DOHH2 (cell line): ENCODE measurements around the gene SETDB1.

ENCODE experiments used
- H3F3A ChIP-seq: fragments of 200-600 bp; sonication (generic), shearing (Covaris generic); 2 replicates; pipeline ENCODE4 v1.6.0; 2016; ENCODE audit warnings: antibody characterized with exemption, mild to moderate bottlenecking; ENCODE audit not compliant: control insufficient read depth, insufficient read depth
- H3K27ac ChIP-seq: fragments of 200-600 bp; sonication (generic); 2 replicates; pipeline ENCODE4 v1.5.1; 2014; ENCODE audit warnings: low read depth, mild to moderate bottlenecking, low read length, moderate library complexity
- H3K27me3 ChIP-seq: fragments of 200-600 bp; sonication (generic); 2 replicates; pipeline ENCODE4 v1.6.1; 2014; ENCODE audit warnings: mild to moderate bottlenecking, low read length, mixed read lengths; ENCODE audit not compliant: control insufficient read depth
- H3K36me3 ChIP-seq: fragments of 200-600 bp; sonication (generic); 2 replicates; pipeline ENCODE4 v1.6.1; 2014; ENCODE audit warnings: mild to moderate bottlenecking, low read length, moderate library complexity, mixed read lengths; ENCODE audit not compliant: control insufficient read depth
- H3K4me1 ChIP-seq: fragments of 200-600 bp; sonication (generic); 2 replicates; pipeline ENCODE4 v1.6.1; 2014; ENCODE audit warnings: mild to moderate bottlenecking, low read length, mixed read lengths; ENCODE audit not compliant: control insufficient read depth
- H3K4me2 ChIP-seq: fragments of 200-600 bp; sonication (generic); 2 replicates; pipeline ENCODE4 v1.6.0; 2014; ENCODE audit warnings: mild to moderate bottlenecking, low read length, moderate library complexity
- H3K4me3 ChIP-seq: fragments of 200-600 bp; sonication (generic); 2 replicates; pipeline ENCODE4 v1.5.1; 2014; ENCODE audit warnings: mild to moderate bottlenecking, low read length, mixed read lengths
- H3K79me2 ChIP-seq: fragments of 200-600 bp; sonication (generic); 2 replicates; pipeline ENCODE4 v1.6.1; 2014; ENCODE audit warnings: mild to moderate bottlenecking, low read length, mixed read lengths; ENCODE audit not compliant: control insufficient read depth
- H3K9me2 ChIP-seq: fragments of 200-600 bp; sonication (generic); replicated peaks from 2 replicates; pipeline ENCODE4 v1.6.1; 2014; ENCODE audit warnings: mild to moderate bottlenecking, low read length, mixed read lengths; ENCODE audit not compliant: control insufficient read depth
- H3K9me3 ChIP-seq: fragments of 200-600 bp; sonication (generic); 2 replicates; pipeline ENCODE4 v1.6.1; 2014; ENCODE audit warnings: antibody characterized with exemption, low read length, mixed read lengths; ENCODE audit not compliant: control insufficient read depth, insufficient read depth
- H4K20me1 ChIP-seq: fragments of 200-600 bp; sonication (generic); 2 replicates; pipeline ENCODE4 v1.6.0; 2014; ENCODE audit warnings: low read depth, mild to moderate bottlenecking, antibody characterized with exemption, low read length, moderate library complexity; ENCODE audit not compliant: control insufficient read depth, insufficient read depth
- CTCF ChIP-seq: fragments of 200-600 bp; sonication (generic); IDR thresholded peaks from one replicate; pipeline ENCODE4 v1.5.1; 2014; ENCODE audit warnings: antibody characterized with exemption, mild to moderate bottlenecking, low read depth, low read length; ENCODE audit not compliant: poor library complexity, severe bottlenecking
- EZH2phosphoT487 ChIP-seq: fragments of 200-600 bp; sonication (generic); IDR thresholded peaks from 2 replicates; pipeline ENCODE4 v1.6.1; 2017; ENCODE audit warnings: borderline replicate concordance, mild to moderate bottlenecking, antibody characterized with exemption, low read length, moderate library complexity, mixed read lengths

Gene SETDB1

DNA sequence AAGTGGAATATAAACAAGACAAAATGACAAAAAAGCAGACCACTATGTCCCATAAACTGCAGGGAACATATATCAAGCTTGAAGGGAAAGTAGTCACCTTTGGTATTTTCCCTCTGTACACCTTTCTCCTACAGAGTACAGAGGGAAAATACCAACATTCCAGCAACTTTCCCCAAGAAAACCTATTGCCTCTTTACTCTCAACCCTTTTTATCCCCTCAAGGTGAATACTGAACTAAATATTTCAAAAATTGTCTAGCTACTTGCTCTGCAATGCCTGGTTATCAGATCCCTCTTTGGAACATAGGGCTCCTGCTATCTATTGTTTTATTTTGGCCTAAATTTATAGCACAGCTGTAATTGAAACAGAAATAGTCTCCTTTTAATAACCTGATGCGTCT, 23.4 kb upstream of the SETDB1 start:
- H3K9me3 ChIP-seq: no peaks in the 10 kb centered on the region
- no peaks in the 10 kb centered on the region for H3K79me2 ChIP-seq
- no peaks in the 10 kb centered on the region for H3K27me3 ChIP-seq
- no peak overlapping the region for H3K27ac ChIP-seq
- H3K4me1 ChIP-seq: no peaks in the 10 kb centered on the region
- no peaks in the 10 kb centered on the region for H3F3A ChIP-seq
- no peaks in the 10 kb centered on the region for H3K9me2 ChIP-seq
- no peak overlapping the region for H3K4me2 ChIP-seq
- no peaks in the 10 kb centered on the region for H4K20me1 ChIP-seq
- TF ChIP-seq CTCF (no peak), EZH2phosphoT487 (no peak)
- H3K4me3 ChIP-seq: no peak overlapping the region
- no peaks in the 10 kb centered on the region for H3K36me3 ChIP-seq

DNA sequence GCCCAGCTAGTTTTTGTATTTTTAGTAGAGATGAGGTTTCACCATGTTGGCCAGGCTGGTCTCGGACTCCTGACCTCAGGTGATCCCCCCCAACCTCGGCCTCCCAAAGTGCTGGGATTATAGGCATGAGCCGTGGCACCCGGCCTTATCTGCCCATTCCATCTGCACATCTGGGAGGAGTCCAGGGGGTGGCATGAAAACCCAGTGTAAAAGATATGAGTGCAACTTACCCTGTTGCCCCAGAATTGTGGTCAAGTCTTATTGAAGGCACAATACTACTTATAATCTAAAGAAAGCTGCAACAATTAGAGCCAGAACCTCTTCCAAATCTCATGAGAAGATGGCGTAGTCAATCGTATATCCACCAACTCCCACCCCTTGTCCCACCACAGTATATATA, 20.9 kb upstream of the SETDB1 start:
- H3K36me3 ChIP-seq: no peaks in the 10 kb centered on the region
- TF ChIP-seq CTCF: no peak
- no peak for TF ChIP-seq EZH2phosphoT487
- H3K4me3 ChIP-seq: no peak overlapping the region
- H3K9me2 ChIP-seq: no peaks in the 10 kb centered on the region
- no peaks in the 10 kb centered on the region for H4K20me1 ChIP-seq
- H3K27ac ChIP-seq: no peak overlapping the region
- no peaks in the 10 kb centered on the region for H3K79me2 ChIP-seq
- H3F3A ChIP-seq: no peaks in the 10 kb centered on the region
- no peak overlapping the region for H3K4me2 ChIP-seq
- H3K27me3 ChIP-seq: no peaks in the 10 kb centered on the region
- H3K9me3 ChIP-seq: no peaks in the 10 kb centered on the region
- peaks cover 5% of the 10 kb centered on the region; the same call in 1 of the 2 replicates for H3K4me1 ChIP-seq

GRCh38 chr1:150906329-150906728, 19.8 kb upstream of the SETDB1 start:
- Histone ChIP-seq H3K4me1 (peaks cover 5% of the 10 kb centered on the region; the same call in 1 of the 2 replicates), H3K4me3 (no peak overlapping the region), H3K9me2 (no peaks in the 10 kb centered on the region)

More at GRCh38 chr1:150906329-150906728, 19.8 kb upstream of the SETDB1 start:
- no peaks in the 10 kb centered on the region for H4K20me1 ChIP-seq
- H3K9me3 ChIP-seq: no peaks in the 10 kb centered on the region
- H3K79me2 ChIP-seq: no peaks in the 10 kb centered on the region
- TF ChIP-seq CTCF: no peak
- TF ChIP-seq EZH2phosphoT487: no peak
- no peak overlapping the region for H3K4me2 ChIP-seq
- no peaks in the 10 kb centered on the region for H3F3A ChIP-seq
- H3K27ac ChIP-seq: no peak overlapping the region
- no peaks in the 10 kb centered on the region for H3K27me3 ChIP-seq
- no peaks in the 10 kb centered on the region for H3K36me3 ChIP-seq
